Glomerular visceral epithelial cell (primary cell): ENCODE measurements around the gene DNAH10.
"Not testable (repeated sequence)": the region's sequence is repeated elsewhere in the genome, so short reads cannot be mapped to it uniquely, and the experiment has no call there.

Experiments
- DNase-seq: peaks from one replicate; pipeline ENCODE4 v3.0.0-alpha.2; 2016; ENCODE audit errors: extremely low spot score

DNAH10 gene

DNA sequence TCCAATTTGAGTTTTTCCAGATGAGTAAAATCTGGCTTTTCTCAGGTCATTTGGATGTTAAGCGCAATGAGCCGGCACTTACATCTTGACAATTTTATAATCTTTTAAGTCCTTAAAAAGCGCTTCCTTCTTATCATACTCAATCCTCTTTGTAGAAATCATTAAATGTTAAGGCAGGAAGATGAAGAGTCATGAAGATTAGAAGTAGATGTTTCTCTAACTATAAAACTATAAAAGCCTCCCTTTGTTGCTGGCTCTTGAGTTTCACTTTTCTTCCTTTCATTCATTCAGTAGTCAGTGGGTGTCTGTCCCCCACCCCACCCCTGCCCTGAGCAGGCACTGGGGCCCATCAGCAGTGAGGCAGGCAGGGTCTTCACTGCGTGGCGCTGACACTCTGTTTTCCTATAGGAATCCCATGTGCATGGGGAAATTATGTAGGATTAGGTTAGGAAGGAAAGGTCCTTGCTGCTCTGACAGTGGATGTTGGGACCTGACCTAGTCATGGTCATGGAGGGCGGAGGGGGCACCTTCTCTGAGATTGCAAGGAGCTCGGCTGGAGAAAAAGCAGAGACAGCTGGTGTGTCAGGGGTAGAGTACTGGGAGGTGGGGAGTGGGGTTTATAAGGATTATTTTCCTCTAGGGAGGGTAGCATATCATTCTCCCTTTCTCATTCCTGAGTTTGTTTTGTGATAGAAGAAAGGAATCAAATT is 144.8 kb downstream of the DNAH10 start:
- no peak for DNase-seq

DNA sequence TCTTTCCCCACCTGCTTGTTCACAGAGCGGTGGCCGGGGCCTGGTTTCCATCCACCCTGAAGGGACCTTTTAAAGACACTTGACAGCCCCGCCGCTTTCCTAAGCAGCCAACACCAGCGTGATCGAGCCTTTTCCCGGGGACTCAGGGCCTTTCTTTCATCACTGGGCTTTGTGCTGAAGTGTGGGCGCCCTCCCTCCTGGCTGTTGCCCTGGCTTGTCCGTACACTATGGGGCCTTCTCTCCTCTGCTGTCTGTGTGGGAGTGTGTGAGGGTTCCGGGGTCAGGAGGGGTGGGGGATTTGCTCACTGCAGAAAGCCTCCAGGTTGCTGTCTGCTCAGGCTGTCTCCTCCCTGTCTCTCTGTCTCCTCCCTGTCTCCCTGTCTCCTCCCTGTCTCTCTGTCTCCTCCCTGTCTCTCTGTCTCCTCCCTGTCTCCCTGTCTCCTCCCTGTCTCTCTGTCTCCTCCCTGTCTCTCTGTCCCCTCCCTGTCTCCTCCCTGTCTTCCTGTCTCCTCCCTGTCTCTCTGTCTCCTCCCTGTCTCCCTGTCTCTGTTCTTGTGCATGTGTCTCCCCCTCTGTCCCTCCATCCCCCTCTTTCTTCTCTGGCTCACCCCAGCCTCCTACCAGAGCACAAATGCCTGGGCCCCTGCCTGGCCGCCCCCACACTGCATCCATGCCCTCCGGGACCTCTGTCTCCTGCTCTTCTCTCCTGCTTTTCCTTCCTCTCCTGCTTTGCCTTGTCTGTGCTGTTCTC is 145.8 kb downstream of the DNAH10 start:
- no peak for DNase-seq

DNA sequence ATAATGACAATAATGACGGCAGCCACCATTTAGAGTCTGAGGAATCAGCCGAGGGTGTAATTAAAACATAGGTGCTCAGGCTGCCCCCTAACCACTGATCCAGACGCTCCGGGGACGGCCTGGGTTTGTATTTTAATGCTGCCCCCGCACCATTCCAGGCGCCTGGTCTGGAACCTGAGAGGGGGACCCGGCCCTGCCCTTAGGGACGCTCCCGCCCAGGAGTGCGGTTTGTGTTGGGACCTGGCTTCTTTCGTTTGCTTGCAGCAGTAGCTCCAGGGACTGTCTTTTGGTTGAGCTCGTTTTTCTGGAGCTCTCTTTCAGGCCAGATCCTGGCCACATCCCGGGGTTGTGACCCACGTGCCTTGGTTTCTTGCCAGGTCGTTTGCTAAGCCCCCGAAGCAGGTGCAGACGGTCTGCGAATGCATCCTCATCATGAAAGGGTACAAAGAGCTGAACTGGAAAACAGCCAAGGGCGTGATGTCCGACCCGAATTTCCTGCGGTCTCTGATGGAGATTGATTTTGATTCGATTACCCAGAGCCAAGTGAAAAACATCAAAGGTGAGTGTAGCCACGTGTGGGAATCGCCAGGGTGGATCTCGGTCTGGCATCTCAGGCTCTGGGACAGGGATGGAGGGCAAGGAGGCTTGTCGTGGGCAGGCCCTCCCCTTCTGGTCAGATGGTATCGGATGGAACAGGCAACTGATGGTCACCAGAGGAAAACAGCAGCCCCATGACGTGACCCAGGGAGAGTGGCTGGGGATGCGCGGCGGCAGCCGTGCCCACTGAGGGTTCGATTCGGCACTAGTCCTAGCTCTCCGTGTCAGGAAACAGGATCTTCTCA is 147.0 kb downstream of the DNAH10 start:
- DNase-seq = no peak

DNA sequence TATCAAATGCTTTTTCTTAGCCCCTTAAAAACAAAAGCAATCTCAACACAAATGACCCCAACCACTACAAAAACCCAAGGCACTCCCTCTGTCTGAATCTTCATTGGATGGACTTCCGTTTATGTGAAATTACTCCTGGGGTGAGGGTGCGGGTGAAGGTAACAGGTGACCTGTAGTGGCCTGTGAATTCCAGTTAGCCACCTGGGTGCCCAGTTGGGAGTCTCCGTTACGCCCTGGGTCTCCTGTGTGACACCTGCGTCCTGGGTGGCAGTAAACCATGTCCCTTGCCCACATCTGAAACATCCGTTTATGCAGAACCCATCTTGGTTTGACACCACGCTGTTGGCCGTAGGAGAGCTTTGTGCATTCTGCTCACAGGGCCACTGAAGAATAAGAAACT is 148.0 kb downstream of the DNAH10 start:
- no peak for DNase-seq

DNA sequence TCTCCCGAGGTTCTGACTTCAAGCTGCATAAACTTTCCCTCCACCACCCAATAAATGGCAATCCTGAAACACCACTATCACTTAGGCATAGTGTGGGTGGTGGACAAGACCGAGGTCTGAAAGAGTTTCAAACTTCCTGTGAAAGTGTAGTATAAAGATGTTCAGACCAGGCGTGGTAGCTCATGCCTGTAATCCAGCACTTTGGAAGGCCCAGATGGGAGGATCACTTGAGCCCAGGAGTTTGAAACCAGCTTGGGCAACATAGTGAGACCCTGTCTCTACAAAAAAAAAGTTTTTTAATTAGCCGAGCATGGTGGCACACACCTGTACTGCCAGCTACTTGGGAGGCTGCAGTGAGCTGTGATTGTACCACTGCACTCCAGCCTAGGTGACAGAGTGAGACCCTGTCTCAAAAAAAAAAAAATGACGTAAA is 148.7 kb downstream of the DNAH10 start:
- no peak for DNase-seq

DNA sequence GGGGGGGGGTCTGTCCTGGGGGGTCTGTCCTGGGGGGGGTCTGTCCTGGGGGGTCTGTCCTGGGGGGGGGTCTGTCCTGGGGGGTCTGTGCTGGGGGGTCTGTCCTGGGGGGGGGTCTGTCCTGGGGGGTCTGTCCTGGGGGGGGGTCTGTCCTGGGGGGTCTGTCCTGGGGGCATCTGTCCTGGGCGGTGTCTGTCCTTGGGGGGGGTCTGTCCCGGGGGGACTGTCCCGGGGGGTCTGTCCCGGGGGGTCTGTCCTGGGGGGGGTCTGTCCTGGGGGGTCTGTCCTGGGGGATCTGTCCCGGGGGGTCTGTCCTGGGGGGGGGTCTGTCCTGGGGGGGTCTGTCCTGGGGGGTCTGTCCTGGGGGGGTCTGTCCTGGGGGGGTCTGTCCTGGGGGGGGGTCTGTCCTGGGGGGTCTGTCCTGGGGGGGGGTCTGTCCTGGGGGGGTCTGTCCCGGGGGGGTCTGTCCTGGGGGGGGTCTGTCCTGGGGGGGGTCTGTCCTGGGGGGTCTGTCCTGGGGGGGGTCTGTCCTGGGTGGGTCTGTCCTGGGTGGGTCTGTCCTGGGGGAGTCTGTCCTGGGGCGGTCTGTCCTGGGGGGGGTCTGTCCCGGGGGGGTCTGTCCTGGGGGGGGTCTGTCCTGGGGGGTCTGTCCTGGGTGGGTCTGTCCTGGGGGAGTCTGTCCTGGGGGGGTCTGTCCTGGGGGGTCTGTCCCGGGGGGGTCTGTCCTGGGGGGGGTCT is 149.7 kb downstream of the DNAH10 start:
- DNase-seq = not testable (repeated sequence)

DNA sequence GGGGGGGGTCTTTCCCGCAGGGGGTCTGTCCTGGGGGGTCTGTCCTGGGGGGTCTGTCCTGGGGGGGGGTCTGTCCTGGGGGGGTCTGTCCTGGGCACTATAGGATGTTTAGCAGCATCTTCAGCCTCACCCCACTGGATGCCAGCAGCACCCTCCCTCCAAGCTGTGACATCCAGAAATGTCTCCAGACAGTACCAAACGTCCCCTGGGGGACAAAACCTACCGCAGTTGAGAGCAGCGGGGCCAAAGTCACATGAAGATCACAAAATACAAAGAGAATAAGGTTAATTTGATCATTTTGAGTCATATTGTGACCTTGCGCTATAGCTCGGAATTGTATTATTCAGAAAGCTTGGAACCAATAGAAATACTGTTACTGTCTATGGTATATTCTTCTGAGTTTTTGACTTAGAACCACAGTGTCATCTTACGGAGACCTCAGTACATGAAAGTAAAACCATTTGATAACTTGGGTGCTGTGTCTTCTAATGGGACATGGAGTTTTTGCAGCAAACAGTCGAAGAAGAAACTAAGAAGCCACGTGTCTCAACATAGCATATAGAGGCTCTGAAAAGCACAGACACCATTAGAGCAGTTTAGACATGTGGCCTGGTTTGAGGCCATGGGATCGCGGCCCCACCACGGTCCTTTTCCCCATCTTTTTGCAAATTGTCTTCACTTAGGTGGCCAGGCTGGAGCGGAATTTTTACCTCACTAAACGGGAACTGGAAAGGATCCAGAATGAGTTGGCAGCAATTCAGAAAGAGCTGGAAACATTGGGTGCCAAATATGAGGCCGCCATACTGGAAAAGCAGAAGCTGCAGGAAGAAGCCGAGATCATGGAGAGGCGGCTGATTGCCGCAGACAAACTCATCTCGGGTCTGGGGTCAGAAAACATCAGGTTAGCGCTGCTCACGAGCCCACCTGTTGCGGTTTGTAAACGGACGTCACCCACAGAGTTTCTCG is 150.6 kb downstream of the DNAH10 start:
- DNase-seq = no peak

DNA sequence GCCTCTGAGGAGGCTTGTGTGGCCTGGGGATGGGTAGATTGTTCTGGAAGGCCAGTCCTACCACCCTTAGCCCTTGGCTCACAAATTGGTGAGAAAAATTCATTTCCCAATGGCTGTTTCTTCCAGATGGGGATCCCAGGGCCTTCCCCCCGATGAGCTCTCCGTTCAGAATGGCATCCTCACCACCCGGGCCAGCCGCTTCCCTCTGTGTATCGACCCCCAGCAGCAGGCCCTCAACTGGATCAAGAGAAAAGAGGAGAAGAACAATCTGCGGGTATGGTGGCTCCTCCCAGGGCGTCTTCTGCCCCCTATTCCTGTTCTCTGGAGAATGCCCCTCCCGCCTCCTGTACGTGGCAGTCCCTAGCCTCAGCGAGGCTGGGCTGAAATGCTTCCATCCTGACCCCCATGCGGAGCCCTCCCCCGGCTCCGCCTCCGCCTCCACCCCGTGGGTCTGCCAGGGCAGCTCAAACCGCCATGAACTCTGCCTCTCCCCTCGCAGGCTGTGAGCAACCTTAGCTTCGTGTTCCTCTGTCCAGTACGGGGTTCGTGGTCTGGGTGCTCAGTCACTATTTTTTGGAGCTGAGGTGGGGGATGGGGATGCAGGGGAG is 152.7 kb downstream of the DNAH10 start:
- DNase-seq = no peak

DNA sequence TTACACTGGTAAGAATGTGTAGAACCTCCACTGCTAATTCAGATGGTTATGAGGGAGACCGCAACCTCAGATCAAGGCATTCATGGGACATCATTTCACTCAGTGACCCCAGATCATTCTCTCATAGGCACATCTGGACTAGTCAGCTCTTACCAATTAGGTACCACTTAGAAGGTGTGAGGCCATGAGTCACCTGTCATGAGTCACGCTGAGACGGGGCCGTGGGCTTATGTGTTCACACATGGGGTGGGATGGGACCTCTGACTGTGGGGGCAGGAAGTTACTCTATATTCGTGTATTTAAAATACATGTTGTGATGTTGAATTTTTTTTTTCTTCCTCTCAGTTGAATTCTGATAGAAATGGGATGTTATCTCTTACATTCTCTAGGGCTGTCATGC is 154.6 kb downstream of the DNAH10 start:
- peak; percentile 16 for DNase-seq

DNA sequence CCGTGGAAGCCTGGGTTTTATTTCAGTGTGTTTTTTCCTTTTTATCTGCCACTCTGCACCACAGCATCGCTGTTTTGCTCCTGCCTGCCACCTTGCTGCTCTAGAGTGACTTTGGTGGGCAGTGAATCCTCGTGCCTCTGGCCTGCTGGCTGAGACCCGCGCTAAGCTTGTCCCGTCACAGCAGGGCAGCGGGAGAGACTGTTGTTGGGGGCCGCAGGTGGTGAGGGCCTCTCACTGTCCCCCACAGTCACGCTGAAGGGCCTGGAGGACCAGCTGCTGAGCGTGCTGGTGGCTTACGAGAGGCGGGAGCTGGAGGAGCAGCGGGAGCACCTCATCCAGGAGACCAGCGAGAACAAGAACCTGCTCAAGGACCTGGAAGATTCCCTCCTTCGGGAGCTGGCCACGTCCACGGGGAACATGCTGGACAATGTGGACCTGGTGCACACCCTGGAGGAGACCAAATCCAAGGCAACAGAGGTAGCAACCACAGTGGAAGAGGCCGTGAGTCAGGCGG is 155.3 kb downstream of the DNAH10 start:
- no peak for DNase-seq

DNA sequence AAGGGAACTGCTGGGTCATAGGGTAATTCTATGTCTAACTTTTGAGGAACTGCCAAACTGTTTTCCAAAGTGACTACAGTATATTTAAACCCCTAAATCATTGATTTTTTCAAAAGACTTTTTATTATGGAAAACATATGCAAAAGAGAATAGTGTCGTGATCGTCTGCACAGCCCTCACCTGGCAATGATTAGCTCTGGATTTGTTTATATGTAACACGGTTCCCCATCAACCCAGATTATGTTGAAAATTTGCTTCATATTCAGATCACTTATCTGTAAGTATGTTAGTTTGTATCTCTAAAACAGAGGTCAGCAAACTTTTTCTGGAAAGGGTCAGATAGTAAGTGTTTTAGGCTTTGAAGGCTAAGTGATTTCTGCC is 157.9 kb downstream of the DNAH10 start:
- DNase-seq = no peak

DNA sequence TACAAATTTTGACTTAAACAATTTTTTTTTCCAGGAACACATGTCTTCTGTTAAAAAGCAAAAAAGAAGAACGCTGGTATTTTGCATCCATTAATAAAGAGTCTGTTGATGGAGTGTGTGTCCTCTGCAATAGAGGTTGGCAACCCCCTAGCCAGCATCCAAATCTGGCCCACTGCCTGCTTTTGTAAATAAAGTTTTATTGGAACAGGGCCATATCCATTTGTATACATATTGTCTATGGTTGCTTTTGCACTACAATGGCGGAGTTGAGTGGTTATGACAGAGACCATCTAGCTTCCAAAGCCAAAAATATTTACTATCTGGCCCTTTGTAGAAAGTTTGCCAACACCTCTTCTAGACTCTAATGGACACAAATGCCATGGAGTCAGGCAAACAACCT is 160.9 kb downstream of the DNAH10 start:
- DNase-seq = no peak

DNA sequence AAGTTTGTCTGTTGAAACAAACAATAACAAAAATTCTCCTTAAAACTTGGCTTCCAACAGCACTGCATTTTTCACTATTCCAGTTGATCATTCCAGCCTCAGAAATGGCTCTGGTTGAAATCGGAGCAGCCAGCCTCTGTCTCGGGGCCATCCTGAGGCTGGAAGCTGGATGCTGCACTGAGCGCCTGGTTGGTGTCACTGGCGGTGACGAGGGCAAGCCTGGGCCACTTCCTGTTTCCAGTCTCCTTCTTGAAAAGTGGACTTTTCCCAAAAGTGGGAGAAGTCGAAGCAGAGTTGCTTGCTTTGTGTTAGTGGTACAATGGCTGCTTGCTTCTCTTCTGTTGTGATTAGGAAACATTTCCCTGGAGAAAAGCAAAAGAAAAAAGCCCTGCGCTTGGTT is 161.8 kb downstream of the DNAH10 start:
- DNase-seq = no peak

DNA sequence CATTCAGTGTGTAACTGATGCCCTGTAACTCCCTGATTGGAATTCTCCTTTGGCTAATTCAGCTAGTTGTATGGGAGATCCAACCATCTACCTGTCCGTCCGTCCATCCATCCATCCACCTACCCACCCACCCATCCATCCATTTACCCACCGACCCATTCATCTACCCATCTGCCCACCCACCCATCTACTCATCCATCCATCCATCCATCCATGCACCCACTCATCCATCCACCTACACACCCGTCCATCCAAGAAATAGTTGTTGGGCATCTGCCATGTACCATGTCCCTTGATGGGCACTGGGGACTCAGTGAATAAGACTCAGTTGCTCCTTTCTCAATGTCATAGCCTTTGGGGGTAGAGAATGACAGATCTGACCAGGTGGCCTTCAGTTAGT is 162.4 kb downstream of the DNAH10 start:
- DNase-seq = no peak

DNA sequence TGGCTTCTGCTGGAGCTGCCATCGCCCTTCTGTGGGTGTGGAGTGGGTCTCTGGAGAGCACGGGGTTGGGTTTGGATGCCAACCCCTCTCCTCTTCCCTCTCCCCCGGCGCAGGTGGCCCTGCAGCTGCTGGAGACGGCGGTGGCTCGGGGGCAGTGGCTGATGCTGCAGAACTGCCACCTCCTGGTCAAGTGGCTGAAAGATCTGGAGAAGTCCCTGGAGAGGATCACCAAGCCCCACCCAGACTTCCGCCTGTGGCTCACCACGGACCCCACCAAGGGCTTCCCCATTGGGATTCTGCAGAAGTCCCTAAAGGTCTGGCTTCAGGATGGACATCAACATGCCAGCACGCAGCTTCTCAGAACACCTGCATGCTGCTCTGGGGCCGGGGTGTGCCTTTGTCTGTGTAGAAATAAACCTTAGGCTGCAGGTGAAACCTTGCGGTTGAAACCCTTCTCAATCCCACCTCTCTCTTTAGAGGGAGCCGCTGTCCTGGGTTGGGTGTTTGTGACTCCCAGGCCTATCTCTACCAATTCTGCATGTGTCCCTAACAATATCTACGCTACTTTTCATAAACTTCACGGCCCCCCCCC is 166.3 kb downstream of the DNAH10 start:
- no peak for DNase-seq

DNA sequence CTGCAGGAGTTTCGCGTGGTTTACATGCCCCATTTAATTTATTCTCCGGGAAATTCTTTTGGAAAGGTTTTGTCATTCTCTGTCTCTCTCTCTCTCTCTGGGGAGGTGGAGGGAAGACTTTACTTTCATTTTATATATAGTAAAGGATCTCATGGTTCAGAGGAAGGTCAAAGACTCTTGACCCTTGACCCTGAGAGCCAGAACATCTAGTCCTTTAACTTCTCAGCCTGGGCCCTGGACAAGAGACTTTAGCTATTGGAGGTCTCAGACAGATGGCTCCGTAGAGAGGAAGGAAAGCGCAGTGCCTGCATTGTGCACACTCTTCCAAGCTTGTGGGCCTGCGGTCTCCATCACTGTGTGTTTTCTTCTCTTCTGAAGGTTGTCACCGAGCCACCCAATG is 166.8 kb downstream of the DNAH10 start:
- no peak for DNase-seq

DNA sequence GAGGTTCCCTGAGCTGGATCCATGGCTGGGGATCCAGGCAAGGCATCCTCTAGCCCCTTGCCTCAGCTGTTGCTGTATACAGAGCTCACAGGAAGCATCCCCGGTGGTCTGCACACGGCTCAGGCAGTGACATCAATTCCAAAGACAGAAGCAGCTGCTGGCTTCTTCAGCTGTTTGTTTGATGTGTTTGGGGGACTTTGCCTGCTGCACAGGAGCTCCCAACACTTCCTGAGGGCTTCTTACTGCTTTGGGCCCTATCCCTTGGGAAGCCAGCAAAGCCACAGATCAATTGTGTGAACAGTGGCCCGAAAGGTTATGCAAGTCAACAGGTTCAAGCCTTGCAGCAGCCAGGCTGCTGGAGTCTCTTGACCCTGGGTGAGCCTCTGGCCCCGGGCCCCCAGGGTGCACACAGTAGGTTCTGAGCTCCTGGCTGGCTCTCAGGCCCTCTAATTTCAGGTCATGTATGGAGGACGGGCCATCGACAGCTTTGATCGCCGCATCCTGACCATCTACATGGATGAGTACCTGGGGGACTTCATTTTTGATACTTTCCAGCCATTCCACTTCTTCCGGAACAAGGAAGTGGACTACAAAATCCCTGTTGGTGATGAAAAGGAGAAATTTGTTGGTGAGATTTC is 168.0 kb downstream of the DNAH10 start:
- no peak for DNase-seq

DNA sequence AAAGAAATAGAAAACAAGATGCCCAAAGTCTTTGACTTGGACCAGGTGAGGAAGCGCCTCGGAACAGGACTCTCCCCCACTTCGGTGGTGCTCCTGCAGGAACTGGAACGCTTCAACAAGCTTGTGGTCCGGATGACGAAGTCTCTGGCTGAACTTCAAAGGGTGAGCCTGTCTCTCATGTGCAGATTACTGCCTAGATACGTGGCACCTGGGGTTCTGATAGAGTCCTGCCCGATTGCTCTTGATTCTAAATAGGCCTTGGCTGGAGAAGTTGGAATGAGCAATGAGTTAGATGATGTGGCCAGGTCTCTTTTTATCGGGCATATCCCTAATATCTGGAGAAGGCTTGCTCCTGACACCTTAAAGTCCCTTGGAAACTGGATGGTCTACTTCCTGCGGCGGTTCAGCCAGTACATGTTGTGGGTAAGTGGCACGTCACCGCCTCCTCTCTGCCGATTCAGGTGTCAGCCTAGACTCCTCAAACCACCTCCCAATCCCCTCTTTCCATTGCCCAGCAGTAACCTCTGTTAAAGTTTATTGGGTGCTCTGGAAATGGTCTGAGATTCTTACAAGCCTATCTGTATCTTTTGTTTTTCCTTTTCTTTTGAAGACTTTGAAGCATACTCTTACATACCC is 169.7 kb downstream of the DNAH10 start:
- no peak for DNase-seq

DNA sequence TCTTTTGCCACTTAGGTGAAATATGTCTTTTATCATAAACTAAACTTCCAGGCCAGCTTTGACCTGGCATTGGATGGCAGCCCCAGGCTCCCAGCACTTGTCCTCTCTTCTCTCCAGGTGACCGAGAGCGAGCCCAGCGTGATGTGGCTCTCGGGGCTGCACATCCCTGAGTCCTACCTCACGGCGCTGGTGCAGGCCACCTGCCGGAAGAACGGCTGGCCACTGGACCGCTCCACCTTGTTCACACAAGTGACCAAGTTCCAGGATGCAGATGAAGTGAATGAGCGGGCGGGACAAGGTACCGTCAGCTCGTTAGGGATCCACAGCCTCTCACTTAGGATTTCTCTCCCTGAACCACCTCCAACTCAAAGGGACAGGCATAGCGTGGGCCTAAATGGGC is 171.1 kb downstream of the DNAH10 start:
- no peak for DNase-seq
